ENCODE results near the gene ASS1. TPM values are rescaled to one million over a fixed set of nuclear protein-coding genes. Genes with fewer than 3 reads are reported as not detected.

ASS1 gene
- total RNA-seq, 6 experiments from 2014 or later: 437 to 1,278 (median 1,014) TPM

- peak in 2 of 4 donors; percentile 1 to 5 for ATAC-seq
Observed at GRCh38 chr9:130498298-130498917, 53.6 kb downstream of the ASS1 start.

GRCh38 chr9:130498918-130499698 is 54.3 kb downstream of the ASS1 start:
- Histone ChIP-seq H3K27ac (peak overlapping the region; percentile 86 to 94 (median 92)), H3K9me3 (no peaks in the 10 kb centered on the region), H3K27me3 (no peaks in the 10 kb centered on the region), H3K36me3 (peaks cover 0 to 41% (median 8%) of the 10 kb centered on the region in 4 donors), H3K4me3 (peak overlapping the region in 1 of 3 donors; percentile 14), H3K4me1 (peaks cover 0 to 52% (median 16%) of the 10 kb centered on the region in 4 donors)
- WGBS (ENCODE audit: insufficient coverage, low coverage, low lambda C conversion rate, missing lambda C conversion rate): 27% methylated on average over 3 of the region's 9 CpGs
- TF ChIP-seq CTCF (IDR thresholded peaks at IDR 0.05): no peak
- TF ChIP-seq POLR2A (IDR thresholded peaks at IDR 0.05): peak; percentile 81
- ATAC-seq (peak; percentile 70 to 88 (median 80)), DNase-seq (peak; percentile 73 to 91 (median 90))
- intact Hi-C loops (cut with DNase I): no loop called here

More at GRCh38 chr9:130498298-130498917, 53.6 kb downstream of the ASS1 start:
- 38% methylated on average over 5 of the region's 7 CpGs for WGBS (ENCODE audit: insufficient coverage, low coverage, low lambda C conversion rate, missing lambda C conversion rate)
- no peak overlapping the region for H3K4me3 ChIP-seq
- peaks cover 0 to 52% (median 16%) of the 10 kb centered on the region in 4 donors for H3K4me1 ChIP-seq
- H3K9me3 ChIP-seq: no peaks in the 10 kb centered on the region
- H3K36me3 ChIP-seq: peaks cover 0 to 44% (median 9%) of the 10 kb centered on the region in 4 donors
- peak; percentile 60 to 79 (median 78) for DNase-seq
- no peak for TF ChIP-seq CTCF (IDR thresholded peaks at IDR 0.05)
- TF ChIP-seq POLR2A (IDR thresholded peaks at IDR 0.05): no peak
- no peaks in the 10 kb centered on the region for H3K27me3 ChIP-seq
- intact Hi-C loops (cut with DNase I): no loop called here
- H3K27ac ChIP-seq: peak overlapping the region; percentile 86 to 94 (median 92)

GRCh38 chr9:130499804-130500263 is 55.1 kb downstream of the ASS1 start:
- 20% methylated on average over 2 of the region's 7 CpGs for WGBS (ENCODE audit: insufficient coverage, low coverage, low lambda C conversion rate, missing lambda C conversion rate)
- ATAC-seq (peak; percentile 61 to 84 (median 81)), DNase-seq (peak; percentile 80 to 87 (median 81))
- H3K4me1 ChIP-seq: peaks cover 0 to 52% (median 16%) of the 10 kb centered on the region in 4 donors
- H3K4me3 ChIP-seq: peak overlapping the region in 1 of 3 donors; percentile 14
- H3K27ac ChIP-seq: peak overlapping the region; percentile 86 to 94 (median 92)
- intact Hi-C loops (cut with DNase I): no loop called here
- TF ChIP-seq CTCF (IDR thresholded peaks at IDR 0.05) (no peak), POLR2A (IDR thresholded peaks at IDR 0.05) (peak; percentile 69)
- no peaks in the 10 kb centered on the region for H3K27me3 ChIP-seq
- H3K36me3 ChIP-seq: peaks cover 0 to 34% (median 5%) of the 10 kb centered on the region in 4 donors
- H3K9me3 ChIP-seq: no peaks in the 10 kb centered on the region

GRCh38 chr9:130500340-130501180 is 55.8 kb downstream of the ASS1 start:
- WGBS (ENCODE audit: insufficient coverage, low coverage, low lambda C conversion rate, missing lambda C conversion rate): 50% methylated on average over 9 of the region's 12 CpGs
- no peaks in the 10 kb centered on the region for H3K27me3 ChIP-seq
- peak in 1 of 3 donors; percentile 56 for DNase-seq
- peaks cover 0 to 51% (median 16%) of the 10 kb centered on the region in 4 donors for H3K4me1 ChIP-seq
- no peak for ATAC-seq
- peaks cover 0 to 29% (median 4%) of the 10 kb centered on the region in 4 donors for H3K36me3 ChIP-seq
- H3K4me3 ChIP-seq: no peak overlapping the region
- intact Hi-C loops (cut with DNase I): no loop called here
- no peak for TF ChIP-seq CTCF (IDR thresholded peaks at IDR 0.05)
- no peak for TF ChIP-seq POLR2A (IDR thresholded peaks at IDR 0.05)
- H3K9me3 ChIP-seq: no peaks in the 10 kb centered on the region
- peak overlapping the region; percentile 21 to 94 (median 92) for H3K27ac ChIP-seq
